Pulmonary artery endothelial cell (primary cell): ENCODE measurements around the gene DNAAF8. TPM values are rescaled to one million over a fixed set of nuclear protein-coding genes. Genes with fewer than 3 reads are reported as not detected.
"Not testable (repeated sequence)": the region's sequence is repeated elsewhere in the genome, so short reads cannot be mapped to it uniquely, and the experiment has no call there.

Experiments
- DNase-seq: peaks from one replicate; pipeline ENCODE4 v3.0.0-alpha.2; 2011; ENCODE audit warnings: low read depth, low spot score
- total RNA-seq: library from RNA; depleted of rRNA; stranded (reverse); fragments of >200 nt; gene quantifications from 2 replicates; pipeline ENCODE4 v1.2.3, GENCODE V29; 2014

DNAAF8 gene
- total RNA-seq, 1 donor from 2014 or later, result 0.33 TPM

GRCh38 chr16:4780235-4780634 lies 45.9 kb downstream of the DNAAF8 start:
- DNase-seq, result no peak

DNA sequence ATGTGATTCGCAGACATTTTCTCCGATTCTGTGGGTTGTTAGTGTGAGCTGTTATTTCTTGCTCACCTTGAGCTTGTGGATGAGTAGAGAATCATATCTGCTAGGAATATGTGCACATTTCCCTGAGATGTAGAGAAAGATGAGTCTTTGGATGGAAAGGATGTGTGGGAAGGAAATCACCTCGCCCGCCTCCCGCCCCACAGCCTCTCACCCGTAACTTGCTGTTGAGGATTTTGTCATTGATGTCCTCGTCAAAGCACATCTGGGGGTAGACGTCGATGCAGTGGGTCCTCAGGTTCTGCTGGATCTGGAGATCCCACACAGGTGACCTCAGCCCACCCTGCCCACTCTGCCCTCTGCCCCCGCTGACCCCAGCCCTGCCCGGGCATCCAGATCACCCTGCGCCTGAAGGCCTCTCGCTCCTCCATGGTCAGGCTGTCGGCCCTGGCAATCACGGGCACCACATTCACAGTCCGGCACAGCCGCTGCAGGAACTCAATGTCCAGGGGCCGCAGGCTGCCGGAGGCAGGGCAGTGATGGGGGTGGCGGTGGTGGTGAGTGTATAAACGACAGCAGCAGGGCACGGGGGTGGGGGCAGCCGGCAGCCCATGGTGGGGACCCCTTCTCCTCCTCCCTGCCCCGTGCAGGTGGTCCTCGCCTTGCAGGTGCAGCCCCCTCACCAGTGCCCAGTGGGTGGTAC lies 49.1 kb downstream of the DNAAF8 start:
- no peak for DNase-seq

DNA sequence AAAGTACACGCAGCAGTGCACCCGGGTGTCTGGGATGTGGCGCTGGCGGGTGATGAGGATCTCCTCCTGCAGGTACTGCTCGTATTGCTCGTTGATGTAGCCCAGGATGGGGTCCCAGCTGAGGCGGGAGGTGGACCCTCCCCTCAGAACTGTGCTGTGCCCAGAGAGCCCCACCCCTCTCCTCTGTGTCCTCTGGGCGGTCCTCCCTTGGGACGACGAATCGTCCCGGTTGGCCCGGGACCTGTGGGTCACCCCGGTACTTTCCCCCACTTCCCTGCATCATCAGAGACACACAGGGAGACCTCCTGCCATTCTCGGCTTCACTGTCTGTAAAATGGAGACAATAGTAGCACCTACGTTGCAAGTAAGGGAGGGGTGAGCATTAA lies 49.6 kb downstream of the DNAAF8 start:
- DNase-seq, result no peak

- DNase-seq, result not testable (repeated sequence)
Measured at GRCh38 chr16:4784444-4784987, 50.2 kb downstream of the DNAAF8 start.

DNA sequence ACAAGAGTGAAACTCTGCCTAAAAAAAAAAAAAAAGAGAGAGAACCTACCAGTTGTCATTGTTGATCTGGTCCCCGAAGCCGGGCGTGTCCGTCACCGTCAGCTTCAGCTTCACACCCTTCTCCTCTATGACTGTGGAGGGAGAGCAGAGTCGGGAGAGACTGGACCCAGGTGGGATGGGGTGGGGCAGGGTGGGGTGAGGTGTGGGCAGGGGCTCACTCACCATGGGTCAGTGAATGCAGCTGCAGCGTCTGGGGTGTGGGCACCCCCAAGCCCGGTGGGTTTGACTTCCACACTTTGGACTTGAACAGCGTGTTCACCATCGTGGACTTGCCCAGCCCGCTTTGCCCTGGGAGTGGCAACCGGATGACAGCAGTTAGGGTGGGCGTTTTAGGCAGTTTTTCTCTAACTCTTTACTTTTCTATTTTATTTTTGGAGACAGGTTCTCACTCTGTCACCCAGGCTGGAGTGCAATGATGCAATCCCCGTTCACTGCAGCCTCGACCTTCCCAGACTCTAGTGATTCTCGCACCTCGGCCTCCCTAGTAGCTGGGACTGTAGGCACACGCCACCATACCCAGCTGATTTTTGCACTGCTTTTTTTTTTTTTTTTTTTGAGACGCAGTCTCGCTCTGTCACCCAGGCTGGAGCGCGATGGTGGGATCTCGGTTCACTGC lies 51.6 kb downstream of the DNAAF8 start:
- no peak for DNase-seq

DNA sequence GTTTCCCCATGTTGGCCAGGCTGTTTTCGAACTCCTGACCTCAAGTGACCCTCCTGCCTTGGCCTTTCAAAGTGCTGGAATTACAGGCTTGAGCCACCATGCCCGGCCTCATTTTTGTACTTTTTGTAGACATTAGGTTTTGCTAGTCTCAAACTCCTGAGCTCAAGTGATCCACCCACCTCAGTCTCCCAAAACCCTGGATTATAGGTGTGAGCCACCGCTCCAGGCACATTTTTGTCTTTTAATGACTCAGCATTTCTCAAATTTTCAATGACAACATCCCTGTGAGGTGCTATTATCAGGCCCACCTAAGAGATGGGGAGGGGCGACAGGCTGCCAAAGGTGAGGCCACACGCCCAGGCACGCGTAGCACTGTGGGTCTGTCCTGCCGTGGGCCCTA lies 52.7 kb downstream of the DNAAF8 start:
- DNase-seq, result no peak

GRCh38 chr16:4787627-4788482 lies 53.5 kb downstream of the DNAAF8 start, which contains the start of gene SEPTIN12:
SEPTIN12 (minus strand) TSS chr16:4788345; CDS start chr16:4787645, 700 bp downstream.
- DNase-seq, result no peak

- no peak for DNase-seq
Measured at GRCh38 chr16:4788489-4788889, 54.2 kb downstream of the DNAAF8 start.

DNA sequence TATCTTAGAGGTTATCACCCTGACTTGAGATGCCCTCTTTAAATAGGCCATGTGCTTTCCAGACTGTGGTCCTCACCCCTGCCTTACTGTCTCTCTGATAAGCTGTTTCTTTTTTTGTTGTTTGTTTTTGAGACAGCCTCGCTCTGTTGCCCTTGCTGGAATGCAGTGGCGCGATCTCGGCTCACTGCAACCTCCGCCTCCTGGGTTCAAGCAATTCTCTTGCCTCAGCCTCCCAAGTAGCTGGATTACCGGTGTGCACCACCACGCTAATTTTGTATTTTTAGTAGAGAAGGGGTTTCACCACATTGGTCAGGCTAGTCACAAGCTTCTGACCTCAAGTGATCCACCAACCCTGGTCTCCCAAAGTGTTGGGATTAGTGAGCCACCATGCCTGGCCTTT lies 54.6 kb downstream of the DNAAF8 start:
- no peak for DNase-seq

DNA sequence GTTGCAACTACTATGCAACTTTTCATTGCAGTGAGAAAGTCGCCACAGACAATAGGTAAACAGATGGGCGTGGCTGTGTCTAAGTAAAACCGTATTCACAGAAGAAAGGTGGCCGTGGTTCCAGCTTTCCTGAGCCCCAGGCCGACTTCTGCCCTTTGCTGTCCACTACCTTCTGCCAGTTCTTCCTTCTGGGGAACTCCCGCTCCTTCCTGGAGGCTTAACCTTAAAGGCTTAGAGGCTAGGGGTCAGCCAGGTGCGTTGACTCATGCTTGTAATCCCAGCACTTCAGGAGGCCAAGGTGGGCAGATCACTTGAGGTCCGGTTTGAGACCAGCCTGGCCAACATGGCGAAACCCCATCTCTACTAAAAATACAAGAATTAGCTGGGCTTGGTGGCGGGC lies 55.9 kb downstream of the DNAAF8 start:
- no peak for DNase-seq

GRCh38 chr16:4790871-4791270 lies 56.5 kb downstream of the DNAAF8 start:
- no peak for DNase-seq

- DNase-seq, result no peak
Measured at GRCh38 chr16:4792951-4793513, 58.7 kb downstream of the DNAAF8 start.

- DNase-seq, result no peak
Measured at GRCh38 chr16:4795181-4795827, 61.0 kb downstream of the DNAAF8 start, which contains the start of gene SMIM22. SMIM22 (plus strand) TSS chr16:4795369; CDS start chr16:4795735, 366 bp downstream.

- no peak for DNase-seq
Measured at GRCh38 chr16:4795828-4796572, 61.7 kb downstream of the DNAAF8 start.

DNA sequence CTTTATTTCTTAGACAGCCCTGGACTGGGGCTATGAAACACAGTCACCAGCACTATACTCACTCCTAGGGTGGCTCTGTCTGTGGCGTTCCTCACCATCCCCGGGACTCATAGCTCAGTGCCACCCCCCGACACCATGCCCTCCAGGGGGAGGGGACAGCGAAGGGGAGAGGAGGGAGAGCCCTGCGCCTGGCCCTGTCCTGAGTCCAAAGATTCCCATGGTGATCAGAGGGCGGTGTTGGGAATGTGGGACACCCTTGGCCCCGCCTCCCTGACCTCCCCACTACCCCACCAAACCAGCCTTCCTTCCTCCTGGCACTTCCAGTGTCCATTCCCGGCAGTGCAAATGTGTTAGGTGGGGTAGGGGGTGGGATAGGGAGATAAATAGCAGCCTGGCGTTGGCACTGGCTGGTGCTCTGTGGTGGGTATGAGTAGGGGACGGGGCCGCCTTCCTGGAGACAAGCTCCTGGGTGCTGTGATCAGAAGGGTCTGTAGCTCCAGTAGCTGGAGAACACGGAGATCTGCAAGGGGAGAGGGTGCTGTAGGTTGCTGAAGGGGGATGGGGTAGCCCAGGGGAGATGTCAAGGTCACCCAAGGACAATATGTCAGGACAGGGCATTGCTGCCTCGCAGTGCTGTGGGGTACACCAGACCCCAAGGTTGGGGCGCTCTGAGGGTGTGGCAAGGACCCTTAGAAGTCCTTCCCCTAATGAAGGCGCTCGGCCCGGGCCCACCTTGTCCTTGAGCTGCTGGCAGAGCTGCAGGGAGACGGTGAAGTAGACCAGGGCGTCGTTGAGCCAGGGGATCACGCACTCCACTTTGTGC lies 62.9 kb downstream of the DNAAF8 start:
- no peak for DNase-seq

GRCh38 chr16:4797805-4798252 lies 63.5 kb downstream of the DNAAF8 start:
- no peak for DNase-seq

GRCh38 chr16:4798456-4798855 lies 64.1 kb downstream of the DNAAF8 start:
- DNase-seq, result no peak
